ENCODE measurements around the gene DCAF17.

GRCh38 chr2:171521361-171522051 is 87.5 kb downstream of the DCAF17 start:
- TF ChIP-seq ZNF747 (tag by site-specific recombination; IDR thresholded peaks at IDR 0.05) (no peak), ZBTB48 (tag by site-specific recombination; IDR thresholded peaks at IDR 0.05) (no peak), ZNF555 (tag by site-specific recombination; conservative IDR thresholded peaks at IDR 0.05) (no peak)
- TF ChIP-seq, protein P1, sequence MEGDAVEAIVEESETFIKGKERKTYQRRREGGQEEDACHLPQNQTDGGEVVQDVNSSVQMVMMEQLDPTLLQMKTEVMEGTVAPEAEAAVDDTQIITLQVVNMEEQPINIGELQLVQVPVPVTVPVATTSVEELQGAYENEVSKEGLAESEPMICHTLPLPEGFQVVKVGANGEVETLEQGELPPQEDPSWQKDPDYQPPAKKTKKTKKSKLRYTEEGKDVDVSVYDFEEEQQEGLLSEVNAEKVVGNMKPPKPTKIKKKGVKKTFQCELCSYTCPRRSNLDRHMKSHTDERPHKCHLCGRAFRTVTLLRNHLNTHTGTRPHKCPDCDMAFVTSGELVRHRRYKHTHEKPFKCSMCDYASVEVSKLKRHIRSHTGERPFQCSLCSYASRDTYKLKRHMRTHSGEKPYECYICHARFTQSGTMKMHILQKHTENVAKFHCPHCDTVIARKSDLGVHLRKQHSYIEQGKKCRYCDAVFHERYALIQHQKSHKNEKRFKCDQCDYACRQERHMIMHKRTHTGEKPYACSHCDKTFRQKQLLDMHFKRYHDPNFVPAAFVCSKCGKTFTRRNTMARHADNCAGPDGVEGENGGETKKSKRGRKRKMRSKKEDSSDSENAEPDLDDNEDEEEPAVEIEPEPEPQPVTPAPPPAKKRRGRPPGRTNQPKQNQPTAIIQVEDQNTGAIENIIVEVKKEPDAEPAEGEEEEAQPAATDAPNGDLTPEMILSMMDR (tag by site-specific recombination; IDR thresholded peaks at IDR 0.05): no peak

Data from HEK293 (cell line).